Smooth muscle cell (in vitro differentiated cells): ENCODE measurements around the gene ADGRD1. TPM values are rescaled to one million over a fixed set of nuclear protein-coding genes. Genes with fewer than 3 reads are reported as not detected.
"Not testable (repeated sequence)": the region's sequence is repeated elsewhere in the genome, so short reads cannot be mapped to it uniquely, and the experiment has no call there.

Experiments used
- DNase-seq: peaks from one replicate; lab custom pipeline; 2025; ENCODE audit not compliant: unreplicated experiment; lab: John Stamatoyannopoulos, UW
- H2AFZ ChIP-seq: fragments of 200-600 bp; sonication (generic); 2 replicates; pipeline ENCODE4 v1.6.0; 2016; ENCODE audit warnings: antibody characterized with exemption, low read depth, mild to moderate bottlenecking
- H3F3A ChIP-seq: fragments of 200-600 bp; sonication (generic); 2 replicates; pipeline ENCODE4 v1.6.0; 2017; ENCODE audit warnings: antibody characterized with exemption, low read depth
- H3K27ac ChIP-seq: fragments of 200-600 bp; sonication (generic); 2 replicates; pipeline ENCODE4 v1.5.1; 2016; ENCODE audit warnings: low read depth, mild to moderate bottlenecking
- H3K27me3 ChIP-seq: fragments of 200-600 bp; sonication (generic); 2 replicates; pipeline ENCODE4 v1.6.1; 2016; ENCODE audit warnings: low read depth, mild to moderate bottlenecking
- H3K36me3 ChIP-seq: fragments of 200-600 bp; sonication (generic); 2 replicates; pipeline ENCODE4 v1.5.1; 2016; ENCODE audit warnings: low read depth
- H3K4me1 ChIP-seq: fragments of 200-600 bp; sonication (generic); 2 replicates; pipeline ENCODE4 v1.5.1; 2016; ENCODE audit warnings: low read depth
- H3K4me2 ChIP-seq: fragments of 200-600 bp; sonication (generic); 2 replicates; pipeline ENCODE4 v1.6.0; 2016; ENCODE audit warnings: mild to moderate bottlenecking
- H3K4me3 ChIP-seq: fragments of 200-600 bp; sonication (generic); 2 replicates; pipeline ENCODE4 v1.5.1; 2016; ENCODE audit warnings: mild to moderate bottlenecking
- H3K79me2 ChIP-seq: fragments of 200-600 bp; sonication (generic); 2 replicates; pipeline ENCODE4 v1.6.0; 2016; ENCODE audit warnings: low read depth, mild to moderate bottlenecking
- H3K9ac ChIP-seq: fragments of 200-600 bp; sonication (generic); 2 replicates; pipeline ENCODE4 v1.6.0; 2016; ENCODE audit warnings: low read depth
- H3K9me3 ChIP-seq: fragments of 200-600 bp; sonication (generic); replicated peaks from 2 replicates; pipeline ENCODE4 v1.5.1; 2016; ENCODE audit warnings: low read depth
- H4K20me1 ChIP-seq: fragments of 200-600 bp; sonication (generic); 2 replicates; pipeline ENCODE4 v1.6.0; 2016; ENCODE audit warnings: low read depth
- WGBS: methylation state at CpG from one replicate; pipeline ENCODE4 v1.1.7; 2016; ENCODE audit warnings: low lambda C conversion rate; 5-methylcytosine and 5-hydroxymethylcytosine counted together
- polyA plus RNA-seq: library from polyadenylated mRNA; unstranded; fragments of >200 nt; fragmentation: Nextera tagmentation; extraction: Ambion mirVana; gene quantifications from 2 replicates; pipeline ENCODE4 v1.2.1, GENCODE V29; 2016
- total RNA-seq: library from RNA; depleted of rRNA; stranded (reverse); fragments of >200 nt; gene quantifications from 2 replicates; pipeline ENCODE4 v1.2.3, GENCODE V29; 2014
- TF ChIP-seq, protein P1 (sequence below): fragments of 200-600 bp; sonication (generic); IDR thresholded peaks from 2 replicates; pipeline ENCODE4 v1.5.1; 2017; ENCODE audit warnings: borderline replicate concordance, mild to moderate bottlenecking, antibody characterized with exemption; ENCODE audit not compliant: insufficient read depth, poor library complexity, severe bottlenecking

Gene ADGRD1
- 0.04 TPM in 1 of 2 replicates, not detected in the other for total RNA-seq
- polyA plus RNA-seq = 0.14 TPM in 1 of 2 replicates, not detected in the other

DNA sequence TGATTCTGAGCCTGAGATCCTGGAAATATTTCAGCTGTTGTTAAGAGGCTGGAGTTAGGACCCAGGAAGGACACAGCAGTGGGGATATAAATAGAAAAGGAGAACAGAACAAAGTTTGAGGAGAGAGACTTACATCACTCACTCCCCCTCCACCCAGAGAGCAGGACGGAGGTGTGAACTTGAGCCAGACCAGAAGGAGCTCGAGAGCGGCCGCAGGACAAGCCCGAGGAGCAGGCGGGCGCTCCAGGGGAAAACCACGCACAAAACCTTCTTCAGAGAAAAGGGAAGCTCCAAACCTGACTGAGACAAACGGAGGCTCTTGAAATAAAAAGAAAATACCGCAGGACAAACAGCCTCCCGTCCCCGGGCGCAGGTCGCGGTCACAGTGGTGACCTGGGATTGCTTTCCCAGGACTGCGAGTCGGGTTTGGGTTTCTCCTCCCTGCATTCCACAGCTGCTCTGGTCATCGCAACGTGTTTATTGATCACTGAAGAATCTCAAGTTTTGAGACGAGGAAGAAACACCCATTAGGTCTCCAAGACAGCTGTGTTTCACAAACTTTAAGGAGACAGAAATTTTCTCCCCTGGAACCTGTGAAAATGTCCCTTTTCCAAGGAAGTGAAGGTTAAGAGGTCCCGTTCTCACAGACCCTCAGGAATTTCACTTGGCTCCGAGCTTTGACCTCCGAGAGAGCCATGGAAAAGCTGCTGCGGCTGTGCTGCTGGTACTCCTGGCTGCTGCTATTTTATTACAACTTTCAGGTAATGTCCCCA is at the start of gene ADGRD1:
Gene ADGRD1, plus strand, starts transcription at position 137 of the 773 bp plus-strand sequence. Its CDS starts 559 bp downstream, at position 696.
- Histone ChIP-seq H3K4me3 (peak within 1 kb of the TSS; percentile 44), H3K79me2 (no peaks in the 10 kb centered on the region), H3K9me3 (no peaks in the 10 kb centered on the region), H3K27me3 (peaks cover 8% of the 10 kb centered on the region), H3K4me2 (peak within 1 kb of the TSS; percentile 78), H3K27ac (no peak within 1 kb of the TSS), H3K36me3 (no peaks in the 10 kb centered on the region), H4K20me1 (no peaks in the 10 kb centered on the region), H3K4me1 (peaks cover 11% of the 10 kb centered on the region), H3F3A (no peaks in the 10 kb centered on the region), H2AFZ (peak within 1 kb of the TSS; percentile 71), H3K9ac (no peak within 1 kb of the TSS)
- 15% methylated on average over 24 of the region's 24 CpGs for WGBS
- TF ChIP-seq, protein P1, sequence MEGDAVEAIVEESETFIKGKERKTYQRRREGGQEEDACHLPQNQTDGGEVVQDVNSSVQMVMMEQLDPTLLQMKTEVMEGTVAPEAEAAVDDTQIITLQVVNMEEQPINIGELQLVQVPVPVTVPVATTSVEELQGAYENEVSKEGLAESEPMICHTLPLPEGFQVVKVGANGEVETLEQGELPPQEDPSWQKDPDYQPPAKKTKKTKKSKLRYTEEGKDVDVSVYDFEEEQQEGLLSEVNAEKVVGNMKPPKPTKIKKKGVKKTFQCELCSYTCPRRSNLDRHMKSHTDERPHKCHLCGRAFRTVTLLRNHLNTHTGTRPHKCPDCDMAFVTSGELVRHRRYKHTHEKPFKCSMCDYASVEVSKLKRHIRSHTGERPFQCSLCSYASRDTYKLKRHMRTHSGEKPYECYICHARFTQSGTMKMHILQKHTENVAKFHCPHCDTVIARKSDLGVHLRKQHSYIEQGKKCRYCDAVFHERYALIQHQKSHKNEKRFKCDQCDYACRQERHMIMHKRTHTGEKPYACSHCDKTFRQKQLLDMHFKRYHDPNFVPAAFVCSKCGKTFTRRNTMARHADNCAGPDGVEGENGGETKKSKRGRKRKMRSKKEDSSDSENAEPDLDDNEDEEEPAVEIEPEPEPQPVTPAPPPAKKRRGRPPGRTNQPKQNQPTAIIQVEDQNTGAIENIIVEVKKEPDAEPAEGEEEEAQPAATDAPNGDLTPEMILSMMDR = no peak
- DNase-seq = no peak

GRCh38 chr12:130904064-130904463 is 49.6 kb upstream of the ADGRD1 start:
- no peaks in the 10 kb centered on the region for H3K27me3 ChIP-seq
- H3K9ac ChIP-seq = no peak overlapping the region
- TF ChIP-seq, protein P1 = no peak
- no peaks in the 10 kb centered on the region for H4K20me1 ChIP-seq
- no peaks in the 10 kb centered on the region for H3K36me3 ChIP-seq
- no peak for DNase-seq
- H2AFZ ChIP-seq = no peak overlapping the region
- no peak overlapping the region for H3K4me2 ChIP-seq
- no peaks in the 10 kb centered on the region for H3F3A ChIP-seq
- no peaks in the 10 kb centered on the region for H3K9me3 ChIP-seq
- H3K4me3 ChIP-seq = no peak overlapping the region
- no peaks in the 10 kb centered on the region for H3K79me2 ChIP-seq
- H3K27ac ChIP-seq = no peak overlapping the region
- WGBS = 87% methylated on average over 2 of the region's 2 CpGs
- no peaks in the 10 kb centered on the region for H3K4me1 ChIP-seq

DNA sequence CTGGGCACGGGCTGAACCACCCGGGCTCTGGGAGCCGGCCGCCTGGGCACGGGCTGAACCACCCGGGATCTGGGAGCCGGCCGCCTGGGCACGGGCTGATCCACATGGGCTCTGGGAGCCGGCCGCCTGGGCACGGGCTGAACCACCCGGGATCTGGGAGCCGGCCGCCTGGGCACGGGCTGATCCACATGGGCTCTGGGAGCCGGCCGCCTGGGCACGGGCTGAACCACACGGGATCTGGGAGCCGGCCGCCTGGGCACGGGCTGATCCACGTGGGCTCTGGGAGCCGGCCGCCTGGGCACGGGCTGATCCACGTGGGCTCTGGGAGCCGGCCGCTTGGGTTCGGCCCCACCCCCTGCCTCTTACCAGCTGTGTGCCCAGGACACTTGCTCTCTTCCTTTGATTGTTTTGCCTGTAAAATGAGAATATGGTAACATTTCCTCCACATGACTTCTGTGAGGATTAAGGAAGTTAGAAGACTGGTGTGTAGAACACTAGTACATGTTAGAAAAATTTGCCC is 48.7 kb upstream of the ADGRD1 start:
- H3K79me2 ChIP-seq, H4K20me1 ChIP-seq, H3K4me2 ChIP-seq, H3K4me3 ChIP-seq, H2AFZ ChIP-seq, H3K9me3 ChIP-seq, H3K9ac ChIP-seq, H3K4me1 ChIP-seq, H3K27ac ChIP-seq, H3K36me3 ChIP-seq, H3F3A ChIP-seq, H3K27me3 ChIP-seq, DNase-seq: not testable (repeated sequence)
- WGBS = 94% methylated on average over 27 of the region's 31 CpGs

DNA sequence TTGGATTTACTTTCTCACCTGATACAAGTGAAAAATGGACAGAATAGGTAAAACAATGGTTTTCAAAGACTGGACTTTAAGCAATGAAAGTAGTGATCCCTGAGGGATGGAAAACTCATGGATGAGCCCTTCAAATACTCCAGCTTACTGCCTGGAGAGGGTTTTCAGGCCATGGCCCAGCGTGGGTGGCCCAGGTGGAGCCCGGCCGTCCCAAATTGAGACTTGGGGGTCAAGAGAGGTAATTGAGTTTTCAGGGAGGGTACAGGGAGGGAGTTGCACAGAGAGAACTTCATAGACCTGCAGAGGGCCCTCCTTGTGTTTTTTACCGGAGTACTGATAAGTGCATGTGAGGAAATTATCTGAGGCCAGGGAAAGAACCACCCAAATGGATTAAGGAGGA is 44.6 kb upstream of the ADGRD1 start:
- WGBS = 92% methylated on average over 4 of the region's 4 CpGs
- peaks cover 2% of the 10 kb centered on the region for H3K27me3 ChIP-seq
- TF ChIP-seq, protein P1 = no peak

More for the DNA sequence above, 44.6 kb upstream of the ADGRD1 start:
- Histone ChIP-seq H3K79me2 (no peaks in the 10 kb centered on the region), H3K27ac (no peak overlapping the region), H3K9me3 (no peaks in the 10 kb centered on the region), H3K4me3 (no peak overlapping the region), H3K4me2 (no peak overlapping the region), H4K20me1 (no peaks in the 10 kb centered on the region), H3K9ac (no peak overlapping the region), H3K36me3 (no peaks in the 10 kb centered on the region), H2AFZ (no peak overlapping the region), H3K4me1 (no peaks in the 10 kb centered on the region), H3F3A (no peaks in the 10 kb centered on the region)
- DNase-seq = no peak
